Putamen (tissue), 1 donor: Measurements from ENCODE around the gene TAS2R40.
A peak's percentile ranks its signal among the peaks of the same experiment; 100 is the strongest.

Experiments used
- DNase-seq: peaks from one replicate; pipeline ENCODE4 v3.0.0-alpha.2; 2016; ENCODE audit warnings: low spot score

Gene TAS2R40

GRCh38 chr7:143225047-143225446 is 3.2 kb downstream of the TAS2R40 start:
- no peak for DNase-seq

- no peak for DNase-seq
These were observed 6.0 kb downstream of the TAS2R40 start for GRCh38 chr7:143227806-143228205.

- peak; percentile 17 for DNase-seq
These were observed 7.4 kb downstream of the TAS2R40 start for GRCh38 chr7:143229054-143229790.

- DNase-seq, result no peak
These were observed 9.0 kb downstream of the TAS2R40 start for GRCh38 chr7:143230602-143231457.

GRCh38 chr7:143233816-143234532 is 12.1 kb downstream of the TAS2R40 start:
- no peak for DNase-seq

GRCh38 chr7:143234533-143234875 is 12.7 kb downstream of the TAS2R40 start:
- no peak for DNase-seq

GRCh38 chr7:143235561-143235960 is 13.7 kb downstream of the TAS2R40 start:
- DNase-seq, result no peak

- no peak for DNase-seq
These were observed 14.7 kb downstream of the TAS2R40 start for GRCh38 chr7:143236408-143236990.

- no peak for DNase-seq
These were observed 15.5 kb downstream of the TAS2R40 start for GRCh38 chr7:143237366-143237765.

- DNase-seq, result no peak
These were observed 16.6 kb downstream of the TAS2R40 start for GRCh38 chr7:143238289-143238980.

- no peak for DNase-seq
These were observed 18.0 kb downstream of the TAS2R40 start for GRCh38 chr7:143239813-143240212.

- peak; percentile 76 for DNase-seq
These were observed 18.7 kb downstream of the TAS2R40 start for GRCh38 chr7:143240291-143241168.

- no peak for DNase-seq
These were observed 20.5 kb downstream of the TAS2R40 start for GRCh38 chr7:143242306-143242705.

GRCh38 chr7:143243111-143243510 is 21.3 kb downstream of the TAS2R40 start:
- no peak for DNase-seq

- no peak for DNase-seq
These were observed 21.8 kb downstream of the TAS2R40 start for GRCh38 chr7:143243614-143244013.

GRCh38 chr7:143244321-143244720 is 22.5 kb downstream of the TAS2R40 start:
- DNase-seq, result no peak

- DNase-seq, result no peak
These were observed 23.3 kb downstream of the TAS2R40 start for GRCh38 chr7:143245123-143245522.

GRCh38 chr7:143247372-143247771 is 25.5 kb downstream of the TAS2R40 start:
- DNase-seq, result no peak

- DNase-seq, result no peak
These were observed 27.0 kb downstream of the TAS2R40 start for GRCh38 chr7:143248761-143249354.

- DNase-seq, result no peak
These were observed 28.4 kb downstream of the TAS2R40 start for GRCh38 chr7:143250199-143250598.
